ENCODE measurements around the gene SERF2. TPM values are rescaled to one million over a fixed set of nuclear protein-coding genes. Genes with fewer than 3 reads are reported as not detected.
"Not testable (repeated sequence)": the region's sequence is repeated elsewhere in the genome, so short reads cannot be mapped to it uniquely, and the experiment has no call there.

SERF2 gene
- total RNA-seq, 1 experiment from 2014 or later = 665 TPM

DNA sequence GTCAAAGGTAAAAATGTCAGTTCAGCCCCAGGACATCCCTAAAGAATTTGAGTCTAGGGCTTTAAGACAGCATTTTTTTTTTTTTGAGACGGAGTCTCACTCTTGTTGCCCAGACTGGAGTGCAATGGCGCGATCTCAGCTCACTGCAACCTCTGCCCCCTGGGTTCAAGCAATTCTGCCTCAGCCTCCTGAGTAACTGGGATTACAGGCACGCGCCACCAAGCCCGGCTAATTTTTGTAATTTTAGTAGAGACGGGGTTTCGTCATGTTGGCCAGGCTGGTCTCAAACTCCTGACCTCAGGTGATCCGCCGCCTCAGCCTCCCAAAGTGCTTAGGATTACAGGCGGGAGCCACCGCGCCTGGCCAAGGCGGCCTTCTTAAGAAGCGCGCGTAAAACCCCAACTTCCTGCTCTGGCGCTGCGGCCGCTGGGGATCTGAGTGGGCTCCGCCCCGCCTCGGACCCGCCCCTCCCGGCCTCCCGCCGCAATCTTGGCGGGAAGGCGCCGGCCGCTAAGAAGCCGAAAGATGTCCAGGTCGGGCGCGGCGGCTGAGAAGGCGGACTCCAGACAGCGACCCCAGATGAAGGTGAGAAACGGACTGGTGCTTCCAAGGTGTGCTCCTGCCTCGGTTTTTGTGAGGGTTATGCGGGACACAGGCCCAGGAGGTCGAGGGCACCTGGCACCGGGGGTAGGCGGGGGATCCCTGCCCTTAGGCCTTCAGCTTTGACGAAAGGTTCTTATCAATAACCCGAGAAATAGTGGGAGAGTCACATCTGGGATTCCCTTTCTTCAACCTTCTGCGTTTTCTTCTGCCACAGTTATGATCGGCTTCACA, 34.6 kb downstream of the SERF2 start, which contains the start of gene WDR76:
WDR76 (plus strand) TSS at position 495 of the 834 bp plus-strand sequence; CDS start at position 526, 31 bp downstream.
- Histone ChIP-seq H4K20me1 (ENCODE audit: low read length) (no peaks in the 10 kb centered on the region; the same call in 1 of the 2 replicates), H3K4me2 (ENCODE audit: low read length) (peak within 1 kb of the TSS; percentile 92), H3K27me3 (ENCODE audit: low read length) (no peaks in the 10 kb centered on the region), H3K9me2 (replicated peaks; ENCODE audit: low read length) (no peaks in the 10 kb centered on the region), H3K9me3 (ENCODE audit: low read length) (no peaks in the 10 kb centered on the region), H3K9ac (ENCODE audit: low read length) (peak within 1 kb of the TSS; percentile 88), H3K27ac (ENCODE audit: low read length) (peak within 1 kb of the TSS; percentile 53), H3K4me3 (ENCODE audit: low read length) (peak within 1 kb of the TSS; percentile 67), H3F3A (ENCODE audit: low read length, unreplicated experiment) (no peaks in the 10 kb centered on the region), H3K36me3 (ENCODE audit: low read depth, low read length) (peaks cover 3% of the 10 kb centered on the region), H2AFZ (ENCODE audit: low read length) (peak within 1 kb of the TSS; percentile 96), H3K4me1 (ENCODE audit: insufficient read depth, low read length) (peaks cover 31% of the 10 kb centered on the region), H3K79me2 (ENCODE audit: low read length) (peaks cover 76% of the 10 kb centered on the region)
- POLR2A ChIA-PET (ENCODE audit: unreplicated experiment) = no interaction called here
- CTCF ChIA-PET = no interaction called here
- TF ChIP-seq EZH2 (IDR thresholded peaks at IDR 0.05; ENCODE audit: low read length, unreplicated experiment) (no peak), EZH2phosphoT487 (IDR thresholded peaks at IDR 0.05; ENCODE audit: borderline replicate concordance, low read length) (no peak)
- TF ChIP-seq, protein P1, sequence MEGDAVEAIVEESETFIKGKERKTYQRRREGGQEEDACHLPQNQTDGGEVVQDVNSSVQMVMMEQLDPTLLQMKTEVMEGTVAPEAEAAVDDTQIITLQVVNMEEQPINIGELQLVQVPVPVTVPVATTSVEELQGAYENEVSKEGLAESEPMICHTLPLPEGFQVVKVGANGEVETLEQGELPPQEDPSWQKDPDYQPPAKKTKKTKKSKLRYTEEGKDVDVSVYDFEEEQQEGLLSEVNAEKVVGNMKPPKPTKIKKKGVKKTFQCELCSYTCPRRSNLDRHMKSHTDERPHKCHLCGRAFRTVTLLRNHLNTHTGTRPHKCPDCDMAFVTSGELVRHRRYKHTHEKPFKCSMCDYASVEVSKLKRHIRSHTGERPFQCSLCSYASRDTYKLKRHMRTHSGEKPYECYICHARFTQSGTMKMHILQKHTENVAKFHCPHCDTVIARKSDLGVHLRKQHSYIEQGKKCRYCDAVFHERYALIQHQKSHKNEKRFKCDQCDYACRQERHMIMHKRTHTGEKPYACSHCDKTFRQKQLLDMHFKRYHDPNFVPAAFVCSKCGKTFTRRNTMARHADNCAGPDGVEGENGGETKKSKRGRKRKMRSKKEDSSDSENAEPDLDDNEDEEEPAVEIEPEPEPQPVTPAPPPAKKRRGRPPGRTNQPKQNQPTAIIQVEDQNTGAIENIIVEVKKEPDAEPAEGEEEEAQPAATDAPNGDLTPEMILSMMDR (conservative IDR thresholded peaks at IDR 0.05; ENCODE audit: low read depth, low read length) = no peak
- TSS peak; percentile 58 for BruUV-seq (replicated peaks)
- intact Hi-C loops (cut with micrococcal nuclease) = loop anchor here (10.0 kb wide), 1 partner anchor 598 kb away; the partner anchor contains the start of gene CTDSPL2
- ATAC-seq (peak; percentile 75), DNase-seq (peak; percentile 92)

DNA sequence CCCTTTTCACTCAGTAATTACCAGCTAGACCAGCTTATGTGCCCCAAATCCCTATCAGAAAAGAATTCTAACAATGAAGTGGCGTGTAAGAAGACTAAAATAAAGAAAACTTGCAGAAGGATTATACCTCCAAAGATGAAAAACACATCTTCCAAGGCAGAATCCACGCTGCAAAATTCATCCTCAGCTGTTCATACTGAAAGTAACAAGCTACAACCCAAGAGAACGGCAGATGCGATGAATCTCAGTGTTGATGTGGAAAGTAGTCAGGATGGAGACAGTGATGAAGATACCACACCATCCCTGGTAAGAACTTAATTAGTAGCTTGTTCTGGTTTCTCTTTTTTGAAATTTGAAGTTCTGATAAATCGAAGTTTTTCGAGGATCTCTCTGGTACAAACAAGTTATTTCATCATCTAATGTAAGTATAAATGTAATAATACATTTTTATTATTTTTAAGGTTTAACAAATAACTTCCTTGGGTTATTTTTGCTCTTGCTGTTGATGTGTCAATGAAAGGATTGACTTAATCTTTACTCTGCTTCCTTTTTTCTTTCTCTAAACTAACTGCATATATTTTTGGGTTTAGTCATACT, 36.0 kb downstream of the SERF2 start:
- peak; percentile 18 for DNase-seq
- no peaks in the 10 kb centered on the region for H3K9me3 ChIP-seq (ENCODE audit: low read length)
- TF ChIP-seq, protein P1 (conservative IDR thresholded peaks at IDR 0.05; ENCODE audit: low read depth, low read length) = no peak
- TF ChIP-seq EZH2phosphoT487 (IDR thresholded peaks at IDR 0.05; ENCODE audit: borderline replicate concordance, low read length) (no peak), EZH2 (IDR thresholded peaks at IDR 0.05; ENCODE audit: low read length, unreplicated experiment) (no peak)
- ChIA-PET CTCF (interaction anchor here (0.6 kb wide), 1 partner anchor 13 kb away, joined by 3 read pairs; no protein-coding TSS in a partner anchor), POLR2A (ENCODE audit: unreplicated experiment) (interaction anchor here (0.6 kb wide), 2 partner anchors 19 to 572 kb away, joined by 5 to 6 read pairs; no protein-coding TSS in a partner anchor)
- no peaks in the 10 kb centered on the region for H3K27me3 ChIP-seq (ENCODE audit: low read length)
- no peaks in the 10 kb centered on the region; the same call in 1 of the 2 replicates for H4K20me1 ChIP-seq (ENCODE audit: low read length)
- peak overlapping the region; percentile 92 for H3K4me2 ChIP-seq (ENCODE audit: low read length)
- peaks cover 3% of the 10 kb centered on the region for H3K36me3 ChIP-seq (ENCODE audit: low read depth, low read length)
- ATAC-seq = 0 out of 2 replicates have a peak, but pooled peaks have one; percentile 7
- no peaks in the 10 kb centered on the region for H3K9me2 ChIP-seq (replicated peaks; ENCODE audit: low read length)
- peak overlapping the region; percentile 88 for H3K9ac ChIP-seq (ENCODE audit: low read length)
- peak overlapping the region; percentile 67 for H3K4me3 ChIP-seq (ENCODE audit: low read length)
- no peaks in the 10 kb centered on the region for H3F3A ChIP-seq (ENCODE audit: low read length, unreplicated experiment)
- H3K79me2 ChIP-seq (ENCODE audit: low read length) = peaks cover 69% of the 10 kb centered on the region
- no peak overlapping the region for H3K27ac ChIP-seq (ENCODE audit: low read length)
- BruUV-seq (replicated peaks) = no TSS peak
- H3K4me1 ChIP-seq (ENCODE audit: insufficient read depth, low read length) = peaks cover 25% of the 10 kb centered on the region
- intact Hi-C loops (cut with micrococcal nuclease) = loop anchor here (10.0 kb wide), 1 partner anchor 597 kb away; the partner anchor contains the start of gene CTDSPL2
- peak overlapping the region; percentile 8; the same call in 1 of the 2 replicates for H2AFZ ChIP-seq (ENCODE audit: low read length)

DNA sequence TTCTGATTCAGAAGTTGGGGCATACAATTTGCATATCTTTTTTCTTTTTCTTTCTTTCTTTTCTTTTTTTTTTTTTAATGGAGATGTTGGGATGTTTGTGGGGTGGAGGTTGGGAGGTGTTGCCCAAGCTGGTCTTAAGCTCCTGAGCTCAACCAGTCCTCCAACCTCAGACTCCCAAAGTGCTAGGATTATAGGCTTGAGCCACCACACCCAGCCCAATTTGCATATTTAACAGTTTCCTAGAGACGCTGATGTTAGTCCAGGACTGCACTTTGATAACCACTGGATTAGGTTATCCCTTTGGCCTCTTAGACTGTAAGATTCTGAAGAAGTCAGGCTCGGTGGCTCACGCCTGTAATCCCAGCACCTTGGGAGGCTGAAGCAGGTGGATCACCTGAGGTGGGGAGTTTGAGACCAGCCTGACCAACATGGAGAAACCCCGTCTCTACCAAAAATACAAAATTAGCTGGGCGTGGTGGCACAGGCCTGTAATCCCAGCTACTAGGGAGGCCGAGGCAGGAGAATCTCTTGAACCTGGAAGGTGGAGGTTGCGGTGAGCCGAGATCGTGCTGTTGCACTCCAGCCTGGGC, 37.9 kb downstream of the SERF2 start:
- Histone ChIP-seq H3K4me1 (ENCODE audit: insufficient read depth, low read length) (peaks cover 19% of the 10 kb centered on the region; the same call in 1 of the 2 replicates), H3K79me2 (ENCODE audit: low read length) (peaks cover 59% of the 10 kb centered on the region)
- H3K4me3 ChIP-seq (ENCODE audit: low read length); H3F3A ChIP-seq (ENCODE audit: low read length, unreplicated experiment); H3K9me2 ChIP-seq (replicated peaks; ENCODE audit: low read length); CTCF ChIA-PET; H3K36me3 ChIP-seq (ENCODE audit: low read depth, low read length); H2AFZ ChIP-seq (ENCODE audit: low read length); H3K27ac ChIP-seq (ENCODE audit: low read length); POLR2A ChIA-PET (ENCODE audit: unreplicated experiment); BruUV-seq (replicated peaks); H3K9me3 ChIP-seq (ENCODE audit: low read length); H4K20me1 ChIP-seq (ENCODE audit: low read length); H3K9ac ChIP-seq (ENCODE audit: low read length); H3K4me2 ChIP-seq (ENCODE audit: low read length); ATAC-seq; H3K27me3 ChIP-seq (ENCODE audit: low read length); DNase-seq: not testable (repeated sequence)
- intact Hi-C loops (cut with micrococcal nuclease) = loop anchor here (10.0 kb wide), 1 partner anchor 595 kb away; the partner anchor contains the start of gene CTDSPL2

DNA sequence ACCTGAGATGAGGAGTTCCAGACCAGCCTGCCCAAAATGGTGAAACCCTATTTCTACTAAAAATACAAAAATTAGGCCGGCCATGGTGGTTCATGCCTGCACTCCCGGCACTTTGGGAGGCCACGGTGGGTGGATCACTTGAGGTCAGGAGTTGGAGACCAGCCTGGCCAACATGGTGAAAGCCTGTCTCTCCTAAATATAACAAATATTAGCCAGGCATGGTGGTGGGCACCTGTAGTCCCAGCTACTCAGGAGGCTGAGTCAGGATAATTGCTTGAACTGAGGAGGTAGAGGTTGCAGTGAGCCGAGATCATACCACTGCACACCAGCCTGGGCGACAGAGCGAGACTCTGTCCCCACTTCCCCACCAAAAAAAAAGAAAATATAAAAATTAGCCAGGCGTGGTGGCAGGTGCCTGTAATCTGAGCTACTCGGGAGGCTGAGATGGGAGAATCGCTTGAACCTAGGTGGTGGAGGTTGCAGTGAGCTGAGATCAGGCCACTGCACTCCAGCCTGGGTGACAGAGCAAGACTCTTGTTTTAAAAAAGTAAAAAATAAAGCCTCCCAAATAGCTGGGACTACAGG, 38.7 kb downstream of the SERF2 start:
- H3K27ac ChIP-seq (ENCODE audit: low read length); CTCF ChIA-PET; H3K9me3 ChIP-seq (ENCODE audit: low read length); H3K4me2 ChIP-seq (ENCODE audit: low read length); H2AFZ ChIP-seq (ENCODE audit: low read length); DNase-seq; H3F3A ChIP-seq (ENCODE audit: low read length, unreplicated experiment); BruUV-seq (replicated peaks); H3K9ac ChIP-seq (ENCODE audit: low read length); H3K9me2 ChIP-seq (replicated peaks; ENCODE audit: low read length); intact Hi-C loops (cut with micrococcal nuclease); H3K27me3 ChIP-seq (ENCODE audit: low read length); ATAC-seq; H4K20me1 ChIP-seq (ENCODE audit: low read length); H3K4me3 ChIP-seq (ENCODE audit: low read length); POLR2A ChIA-PET (ENCODE audit: unreplicated experiment): not testable (repeated sequence)
- Histone ChIP-seq H3K79me2 (ENCODE audit: low read length) (peaks cover 59% of the 10 kb centered on the region), H3K4me1 (ENCODE audit: insufficient read depth, low read length) (peaks cover 19% of the 10 kb centered on the region; the same call in 1 of the 2 replicates), H3K36me3 (ENCODE audit: low read depth, low read length) (peaks cover 12% of the 10 kb centered on the region)

Measured in PC-3 (cell line).